ENCODE results near the gene TAF11L13.

TAF11L13 gene

GRCh38 chr5:17679597-17680203 is 47.8 kb downstream of the TAF11L13 start:
- DNase-seq (ENCODE audit: insufficient read length, low spot score) (no peak), FAIRE-seq (no peak)
- TF ChIP-seq PAX5 (IDR thresholded peaks at IDR 0.05; ENCODE audit: insufficient read depth, low read length, severe bottlenecking) (no peak), POU2F2 (IDR thresholded peaks at IDR 0.05; ENCODE audit: low read depth, low read length) (no peak), SPI1 (IDR thresholded peaks at IDR 0.05; ENCODE audit: low read depth, low read length) (no peak), POLR2A (IDR thresholded peaks at IDR 0.05; ENCODE audit: low read depth, low read length) (no peak)

- TF ChIP-seq TAF1 (IDR thresholded peaks at IDR 0.05; ENCODE audit: low read depth, low read length) (no peak), SPI1 (IDR thresholded peaks at IDR 0.05; ENCODE audit: low read depth, low read length) (no peak), POU2F2 (IDR thresholded peaks at IDR 0.05; ENCODE audit: low read depth, low read length) (no peak), POLR2AphosphoS5 (IDR thresholded peaks at IDR 0.05; ENCODE audit: low read depth, low read length) (no peak), POLR2A (IDR thresholded peaks at IDR 0.05; ENCODE audit: low read depth, low read length) (no peak), PAX5 (IDR thresholded peaks at IDR 0.05; ENCODE audit: insufficient read depth, low read length, severe bottlenecking) (no peak)
- FAIRE-seq (no peak), DNase-seq (ENCODE audit: insufficient read length, low spot score) (no peak)
Observed at GRCh38 chr5:17680737-17681136, 48.8 kb downstream of the TAF11L13 start.

Measured in GM12891 (cell line).